NT2/D1 (cell line): ENCODE measurements around the gene GOLGA3.

Source experiments
- YY1 ChIP-seq: IDR thresholded peaks from 2 replicates; pipeline ENCODE4 v1.6.1; 2011; ENCODE audit not compliant: insufficient read length, insufficient read depth
- ZNF274 ChIP-seq: IDR thresholded peaks from 2 replicates; pipeline ENCODE4 v1.6.1; 2011; ENCODE audit warnings: mild to moderate bottlenecking, low read depth, low read length

GRCh38 chr12:132804426-132804861, 24.2 kb downstream of the GOLGA3 start:
- TF ChIP-seq ZNF274 (no peak), YY1 (no peak)
